GM12801 (cell line): ENCODE results near the gene TGFBI.

Experiments used
- CTCF ChIP-seq: IDR thresholded peaks from one replicate; pipeline ENCODE4 v1.5.1; 2011; ENCODE audit warnings: control low read depth; ENCODE audit not compliant: insufficient read length; ENCODE audit errors: extremely low read depth

The TGFBI gene

GRCh38 chr5:135996611-135997010 is 32.2 kb upstream of the TGFBI start:
- TF ChIP-seq CTCF = no peak

GRCh38 chr5:135997673-135998335 is 31.0 kb upstream of the TGFBI start:
- TF ChIP-seq CTCF = no peak

GRCh38 chr5:135998889-135999288 is 29.9 kb upstream of the TGFBI start:
- TF ChIP-seq CTCF = no peak

GRCh38 chr5:135999406-136000139 is 29.2 kb upstream of the TGFBI start:
- no peak for TF ChIP-seq CTCF

- TF ChIP-seq CTCF = no peak
Observed at GRCh38 chr5:136000147-136000546, 28.6 kb upstream of the TGFBI start.

GRCh38 chr5:136000932-136001331 is 27.9 kb upstream of the TGFBI start:
- no peak for TF ChIP-seq CTCF

GRCh38 chr5:136001466-136001981 is 27.3 kb upstream of the TGFBI start:
- TF ChIP-seq CTCF = no peak
